ENCODE measurements around the gene CDH22. TPM values are rescaled to one million over a fixed set of nuclear protein-coding genes. Genes with fewer than 3 reads are reported as not detected.

The CDH22 gene
- total and polyA plus RNA-seq, 2 experiments from 2014 or later, result 0.08 to 0.10 TPM

- Histone ChIP-seq H3K27me3 (ENCODE audit: insufficient read depth) (0 out of 2 replicates have a peak, but pooled peaks cover 4% of the 10 kb centered on the region), H3K9me2 (ENCODE audit: insufficient read depth) (no peaks in the 10 kb centered on the region), H3K4me2 (no peak overlapping the region), H3K4me3 (no peak overlapping the region), H3K4me1 (ENCODE audit: insufficient read depth) (peaks cover under 1% of the 10 kb centered on the region; the same call in 1 of the 2 replicates), H3K36me3 (ENCODE audit: insufficient read depth) (no peaks in the 10 kb centered on the region), H3K27ac (ENCODE audit: low read depth) (no peak overlapping the region), H3F3A (replicated peaks; ENCODE audit: low read depth) (0 out of 2 replicates have a peak, but pooled peaks cover 2% of the 10 kb centered on the region), H3K79me2 (replicated peaks; ENCODE audit: insufficient read depth) (no peaks in the 10 kb centered on the region), H4K20me1 (replicated peaks; ENCODE audit: insufficient read depth) (no peaks in the 10 kb centered on the region; the same call in 1 of the 2 replicates), H2AFZ (no peak overlapping the region)
- Mint-ChIP-seq H3K27ac (no peak overlapping the region), H3K9me3 (no peaks in the 10 kb centered on the region), H3K4me3 (no peak overlapping the region), H3K36me3 (ENCODE audit: low read depth) (no peaks in the 10 kb centered on the region), H3K27me3 (ENCODE audit: insufficient read depth, low read depth, poor library complexity) (peaks cover 10% of the 10 kb centered on the region), H3K4me1 (peaks cover 20% of the 10 kb centered on the region)
- DNase-seq (ENCODE audit: low spot score) (no peak), ATAC-seq (no peak)
- TF ChIP-seq, protein P1, sequence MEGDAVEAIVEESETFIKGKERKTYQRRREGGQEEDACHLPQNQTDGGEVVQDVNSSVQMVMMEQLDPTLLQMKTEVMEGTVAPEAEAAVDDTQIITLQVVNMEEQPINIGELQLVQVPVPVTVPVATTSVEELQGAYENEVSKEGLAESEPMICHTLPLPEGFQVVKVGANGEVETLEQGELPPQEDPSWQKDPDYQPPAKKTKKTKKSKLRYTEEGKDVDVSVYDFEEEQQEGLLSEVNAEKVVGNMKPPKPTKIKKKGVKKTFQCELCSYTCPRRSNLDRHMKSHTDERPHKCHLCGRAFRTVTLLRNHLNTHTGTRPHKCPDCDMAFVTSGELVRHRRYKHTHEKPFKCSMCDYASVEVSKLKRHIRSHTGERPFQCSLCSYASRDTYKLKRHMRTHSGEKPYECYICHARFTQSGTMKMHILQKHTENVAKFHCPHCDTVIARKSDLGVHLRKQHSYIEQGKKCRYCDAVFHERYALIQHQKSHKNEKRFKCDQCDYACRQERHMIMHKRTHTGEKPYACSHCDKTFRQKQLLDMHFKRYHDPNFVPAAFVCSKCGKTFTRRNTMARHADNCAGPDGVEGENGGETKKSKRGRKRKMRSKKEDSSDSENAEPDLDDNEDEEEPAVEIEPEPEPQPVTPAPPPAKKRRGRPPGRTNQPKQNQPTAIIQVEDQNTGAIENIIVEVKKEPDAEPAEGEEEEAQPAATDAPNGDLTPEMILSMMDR (conservative IDR thresholded peaks at IDR 0.05; ENCODE audit: low read depth in 2 of 2), result no peak
- TF ChIP-seq STAT1 (IDR thresholded peaks at IDR 0.05; ENCODE audit: unreplicated experiment), result no peak
- no peak for TF ChIP-seq ZNF114 (CRISPR knock-in tag; IDR thresholded peaks at IDR 0.05)
- no peak for TF ChIP-seq POLR2AphosphoS5 (IDR thresholded peaks at IDR 0.05; ENCODE audit: low read depth)
- TF ChIP-seq ZNF462 (CRISPR knock-in tag; IDR thresholded peaks at IDR 0.05), result no peak
- no peak for TF ChIP-seq EZH2 (IDR thresholded peaks at IDR 0.05; ENCODE audit: low read depth, unreplicated experiment)
- TF ChIP-seq EZH2phosphoT487 (IDR thresholded peaks at IDR 0.05; ENCODE audit: unreplicated experiment), result no peak
- no peak for TF ChIP-seq NANOG (IDR thresholded peaks at IDR 0.05; ENCODE audit: borderline replicate concordance)
- TF ChIP-seq REST (IDR thresholded peaks at IDR 0.05; ENCODE audit: unreplicated experiment), result no peak
- no peak for TF ChIP-seq ETS1 (IDR thresholded peaks at IDR 0.05)
- TF ChIP-seq ZNF331 (CRISPR knock-in tag; IDR thresholded peaks at IDR 0.05; ENCODE audit: low read depth), result no peak
- TF ChIP-seq CREB1 (CRISPR knock-in tag; IDR thresholded peaks at IDR 0.05; ENCODE audit: low read depth), result no peak
- TF ChIP-seq JUNB (IDR thresholded peaks at IDR 0.05; ENCODE audit: unreplicated experiment), result no peak
Observed at GRCh38 chr20:46339037-46339436, 30.7 kb upstream of the CDH22 start.

Data from GM23338 (cell line).